ENCODE results near the gene MT1F.

DNA sequence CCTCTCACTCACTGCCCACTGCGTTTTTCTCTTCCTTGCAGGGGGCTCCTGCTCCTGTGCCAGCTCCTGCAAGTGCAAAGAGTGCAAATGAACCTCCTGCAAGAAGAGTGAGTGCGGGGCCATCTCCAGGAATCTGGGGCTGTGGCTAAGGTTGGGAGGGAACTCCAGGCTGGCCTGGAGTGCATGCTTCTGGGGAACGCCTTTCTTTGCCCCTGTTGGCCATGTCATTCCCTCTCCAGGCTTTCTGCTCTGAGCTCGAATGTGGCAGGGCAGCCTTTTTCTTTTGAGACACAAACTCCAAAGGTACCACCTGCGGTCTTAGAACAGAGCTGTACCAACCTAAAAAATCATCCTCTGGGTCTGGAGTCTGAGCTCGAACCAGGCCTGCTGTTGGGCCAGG is 39.6 kb upstream of the MT1F start:
- TF ChIP-seq, protein P1, sequence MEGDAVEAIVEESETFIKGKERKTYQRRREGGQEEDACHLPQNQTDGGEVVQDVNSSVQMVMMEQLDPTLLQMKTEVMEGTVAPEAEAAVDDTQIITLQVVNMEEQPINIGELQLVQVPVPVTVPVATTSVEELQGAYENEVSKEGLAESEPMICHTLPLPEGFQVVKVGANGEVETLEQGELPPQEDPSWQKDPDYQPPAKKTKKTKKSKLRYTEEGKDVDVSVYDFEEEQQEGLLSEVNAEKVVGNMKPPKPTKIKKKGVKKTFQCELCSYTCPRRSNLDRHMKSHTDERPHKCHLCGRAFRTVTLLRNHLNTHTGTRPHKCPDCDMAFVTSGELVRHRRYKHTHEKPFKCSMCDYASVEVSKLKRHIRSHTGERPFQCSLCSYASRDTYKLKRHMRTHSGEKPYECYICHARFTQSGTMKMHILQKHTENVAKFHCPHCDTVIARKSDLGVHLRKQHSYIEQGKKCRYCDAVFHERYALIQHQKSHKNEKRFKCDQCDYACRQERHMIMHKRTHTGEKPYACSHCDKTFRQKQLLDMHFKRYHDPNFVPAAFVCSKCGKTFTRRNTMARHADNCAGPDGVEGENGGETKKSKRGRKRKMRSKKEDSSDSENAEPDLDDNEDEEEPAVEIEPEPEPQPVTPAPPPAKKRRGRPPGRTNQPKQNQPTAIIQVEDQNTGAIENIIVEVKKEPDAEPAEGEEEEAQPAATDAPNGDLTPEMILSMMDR (IDR thresholded peaks at IDR 0.05; ENCODE audit: insufficient read depth, low read length, poor library complexity, severe bottlenecking): no peak
- TF ChIP-seq EZH2phosphoT487 (conservative IDR thresholded peaks at IDR 0.05; ENCODE audit: low read length): no peak
